ENCODE results near the gene OAS3.

DNA sequence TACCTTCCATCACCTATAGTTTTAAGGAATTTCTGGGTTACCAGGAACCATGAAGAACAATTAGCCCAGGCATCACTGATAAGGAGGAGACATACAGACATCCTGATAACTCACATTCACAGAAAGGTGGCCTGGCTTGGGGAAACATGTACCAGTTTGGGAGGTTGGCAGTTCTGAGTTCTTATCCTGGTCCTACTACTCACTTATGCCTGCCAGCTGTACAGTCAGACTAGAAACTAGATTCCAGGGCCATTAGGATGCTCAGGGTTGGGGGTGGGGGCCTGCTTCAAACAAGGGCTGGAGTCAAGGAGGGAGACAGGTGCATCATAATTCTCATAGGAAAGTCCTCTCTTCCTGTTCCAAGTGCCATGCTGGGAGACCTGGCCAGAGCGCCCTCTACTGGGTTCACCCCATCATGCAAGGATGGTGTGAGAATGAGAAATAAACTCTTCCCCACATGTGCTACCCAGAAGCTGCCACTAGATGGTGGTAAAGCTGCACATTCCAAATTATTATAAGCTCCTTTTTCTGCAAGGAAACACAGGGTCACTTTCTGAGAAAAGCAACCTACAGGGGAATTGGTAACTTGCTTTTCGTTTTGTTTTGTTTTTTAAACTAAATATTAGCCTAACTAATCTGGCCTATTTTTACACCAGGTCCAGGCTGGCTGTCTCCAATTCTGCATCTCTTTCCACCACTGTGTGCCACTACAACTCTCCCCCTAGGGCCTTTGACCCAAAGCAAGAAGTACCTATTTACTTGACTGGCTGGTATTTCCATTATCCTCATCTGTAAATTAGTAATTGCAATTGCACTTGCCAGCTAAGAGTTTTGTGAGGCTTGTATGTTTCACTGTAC lies 54.5 kb downstream of the OAS3 start:
- TF ChIP-seq POLR2A (IDR thresholded peaks at IDR 0.05; ENCODE audit: low read depth, low read length): no peak
- TF ChIP-seq BHLHE40 (IDR thresholded peaks at IDR 0.05; ENCODE audit: borderline replicate concordance in 1 of 2, low read depth in 2 of 2, low read length in 1 of 2): no peak
- TF ChIP-seq CHD2 (IDR thresholded peaks at IDR 0.05; ENCODE audit: borderline replicate concordance, low read depth, low read length): no peak
- TF ChIP-seq, protein P1, sequence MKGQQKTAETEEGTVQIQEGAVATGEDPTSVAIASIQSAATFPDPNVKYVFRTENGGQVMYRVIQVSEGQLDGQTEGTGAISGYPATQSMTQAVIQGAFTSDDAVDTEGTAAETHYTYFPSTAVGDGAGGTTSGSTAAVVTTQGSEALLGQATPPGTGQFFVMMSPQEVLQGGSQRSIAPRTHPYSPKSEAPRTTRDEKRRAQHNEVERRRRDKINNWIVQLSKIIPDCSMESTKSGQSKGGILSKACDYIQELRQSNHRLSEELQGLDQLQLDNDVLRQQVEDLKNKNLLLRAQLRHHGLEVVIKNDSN (IDR thresholded peaks at IDR 0.05; ENCODE audit: borderline replicate concordance, extremely low read length, insufficient read depth, low read depth, low read length): no peak
- no peak for TF ChIP-seq SKIL (IDR thresholded peaks at IDR 0.05; ENCODE audit: low read depth, poor library complexity, severe bottlenecking)
- TF ChIP-seq NFIC (IDR thresholded peaks at IDR 0.05; ENCODE audit: low read depth, low read length): no peak
- no peak for TF ChIP-seq JUND (IDR thresholded peaks at IDR 0.05; ENCODE audit: low read depth, low read length)
- TF ChIP-seq TCF12 (IDR thresholded peaks at IDR 0.05; ENCODE audit: low read depth, low read length): no peak
- TF ChIP-seq, protein P2, sequence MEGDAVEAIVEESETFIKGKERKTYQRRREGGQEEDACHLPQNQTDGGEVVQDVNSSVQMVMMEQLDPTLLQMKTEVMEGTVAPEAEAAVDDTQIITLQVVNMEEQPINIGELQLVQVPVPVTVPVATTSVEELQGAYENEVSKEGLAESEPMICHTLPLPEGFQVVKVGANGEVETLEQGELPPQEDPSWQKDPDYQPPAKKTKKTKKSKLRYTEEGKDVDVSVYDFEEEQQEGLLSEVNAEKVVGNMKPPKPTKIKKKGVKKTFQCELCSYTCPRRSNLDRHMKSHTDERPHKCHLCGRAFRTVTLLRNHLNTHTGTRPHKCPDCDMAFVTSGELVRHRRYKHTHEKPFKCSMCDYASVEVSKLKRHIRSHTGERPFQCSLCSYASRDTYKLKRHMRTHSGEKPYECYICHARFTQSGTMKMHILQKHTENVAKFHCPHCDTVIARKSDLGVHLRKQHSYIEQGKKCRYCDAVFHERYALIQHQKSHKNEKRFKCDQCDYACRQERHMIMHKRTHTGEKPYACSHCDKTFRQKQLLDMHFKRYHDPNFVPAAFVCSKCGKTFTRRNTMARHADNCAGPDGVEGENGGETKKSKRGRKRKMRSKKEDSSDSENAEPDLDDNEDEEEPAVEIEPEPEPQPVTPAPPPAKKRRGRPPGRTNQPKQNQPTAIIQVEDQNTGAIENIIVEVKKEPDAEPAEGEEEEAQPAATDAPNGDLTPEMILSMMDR (IDR thresholded peaks at IDR 0.05 in 2 of 3, conservative IDR thresholded peaks at IDR 0.05 in 1 of 3; ENCODE audit: control insufficient read depth in 2 of 3, extremely low read depth in 1 of 3, insufficient read depth in 1 of 3, low read depth in 3 of 3, low read length in 3 of 3): peak; percentile 81 to 99 (median 83); a peak in 5 of 6 replicates
- TF ChIP-seq USF2 (IDR thresholded peaks at IDR 0.05; ENCODE audit: borderline replicate concordance, low read depth, low read length): no peak
- no peak for TF ChIP-seq MLLT1 (IDR thresholded peaks at IDR 0.05)
- TF ChIP-seq POLR2AphosphoS5 (IDR thresholded peaks at IDR 0.05; ENCODE audit: low read length): no peak
- no peak for TF ChIP-seq TCF7 (IDR thresholded peaks at IDR 0.05; ENCODE audit: borderline replicate concordance)
